ENCODE measurements around the gene DOCK2.

Gene DOCK2

DNA sequence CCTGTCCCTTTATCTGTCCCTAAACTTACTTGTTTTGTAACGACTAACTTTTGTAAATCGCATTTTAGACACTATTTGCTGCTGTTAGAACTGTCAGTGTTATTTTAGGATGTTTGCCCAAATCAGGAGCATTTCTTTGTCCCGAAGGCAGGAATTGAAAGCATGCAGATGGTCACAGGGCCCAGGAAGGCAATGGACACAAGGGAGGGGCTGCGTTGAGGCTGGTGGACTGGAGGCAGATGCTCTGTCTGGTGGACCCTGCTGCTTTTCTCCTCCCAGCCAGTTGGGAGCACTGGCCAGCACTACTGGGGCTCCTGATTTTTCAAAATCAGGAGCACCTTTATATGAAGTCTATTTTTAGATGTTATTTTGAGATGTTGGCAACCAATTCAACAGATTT, 31.7 kb downstream of the DOCK2 start:
- TF ChIP-seq, protein P1, sequence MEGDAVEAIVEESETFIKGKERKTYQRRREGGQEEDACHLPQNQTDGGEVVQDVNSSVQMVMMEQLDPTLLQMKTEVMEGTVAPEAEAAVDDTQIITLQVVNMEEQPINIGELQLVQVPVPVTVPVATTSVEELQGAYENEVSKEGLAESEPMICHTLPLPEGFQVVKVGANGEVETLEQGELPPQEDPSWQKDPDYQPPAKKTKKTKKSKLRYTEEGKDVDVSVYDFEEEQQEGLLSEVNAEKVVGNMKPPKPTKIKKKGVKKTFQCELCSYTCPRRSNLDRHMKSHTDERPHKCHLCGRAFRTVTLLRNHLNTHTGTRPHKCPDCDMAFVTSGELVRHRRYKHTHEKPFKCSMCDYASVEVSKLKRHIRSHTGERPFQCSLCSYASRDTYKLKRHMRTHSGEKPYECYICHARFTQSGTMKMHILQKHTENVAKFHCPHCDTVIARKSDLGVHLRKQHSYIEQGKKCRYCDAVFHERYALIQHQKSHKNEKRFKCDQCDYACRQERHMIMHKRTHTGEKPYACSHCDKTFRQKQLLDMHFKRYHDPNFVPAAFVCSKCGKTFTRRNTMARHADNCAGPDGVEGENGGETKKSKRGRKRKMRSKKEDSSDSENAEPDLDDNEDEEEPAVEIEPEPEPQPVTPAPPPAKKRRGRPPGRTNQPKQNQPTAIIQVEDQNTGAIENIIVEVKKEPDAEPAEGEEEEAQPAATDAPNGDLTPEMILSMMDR (IDR thresholded peaks at IDR 0.05; ENCODE audit: low read depth, low read length) = peak; percentile 16
- DNase-seq (ENCODE audit: low read depth in 2 of 2) = peak; percentile 19 to 42
- no peak overlapping the region for H3K4me3 ChIP-seq (replicated peaks in 1 of 2; ENCODE audit: low read depth in 2 of 2, low read length in 2 of 2)

DNA sequence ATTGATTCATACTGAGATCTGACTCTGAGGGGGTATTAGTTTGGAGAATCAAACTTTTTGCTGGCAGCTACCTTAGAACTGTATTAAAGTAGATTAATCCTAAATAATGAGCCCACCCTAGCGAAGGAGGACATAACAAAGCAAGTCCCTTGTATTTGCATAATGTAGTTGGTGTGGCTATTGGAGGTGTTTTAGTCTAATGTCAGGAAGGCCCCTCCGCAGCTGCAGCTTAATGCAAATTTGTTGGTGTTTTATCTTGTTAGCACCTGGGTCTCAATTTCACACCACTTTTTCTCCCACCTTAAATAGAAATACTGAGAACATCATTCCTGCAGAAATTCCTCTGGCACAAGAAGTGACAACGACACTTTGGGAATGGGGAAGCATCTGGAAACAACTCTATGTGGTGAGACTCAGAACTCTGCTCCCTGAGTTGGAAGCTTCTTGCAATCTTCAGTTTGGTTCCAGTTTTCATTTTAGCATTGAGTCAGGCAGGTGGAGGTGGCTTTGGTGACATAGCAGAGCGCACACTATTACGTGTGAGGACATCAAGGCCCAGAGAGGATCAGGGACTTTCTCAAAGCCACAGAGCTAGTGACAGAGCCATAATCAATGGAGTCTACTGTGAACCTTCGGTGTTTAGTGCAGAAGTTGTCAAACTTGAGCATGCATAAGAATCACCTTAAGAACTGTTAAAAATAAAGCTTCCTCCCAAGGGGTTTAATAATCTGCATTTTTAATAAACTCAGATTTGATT, 33.9 kb downstream of the DOCK2 start:
- no peak overlapping the region for H3K4me3 ChIP-seq (replicated peaks in 1 of 2; ENCODE audit: low read depth in 2 of 2, low read length in 2 of 2)
- TF ChIP-seq, protein P1 (IDR thresholded peaks at IDR 0.05; ENCODE audit: low read depth, low read length) = no peak
- DNase-seq (ENCODE audit: low read depth in 2 of 2) = no peak

DNA sequence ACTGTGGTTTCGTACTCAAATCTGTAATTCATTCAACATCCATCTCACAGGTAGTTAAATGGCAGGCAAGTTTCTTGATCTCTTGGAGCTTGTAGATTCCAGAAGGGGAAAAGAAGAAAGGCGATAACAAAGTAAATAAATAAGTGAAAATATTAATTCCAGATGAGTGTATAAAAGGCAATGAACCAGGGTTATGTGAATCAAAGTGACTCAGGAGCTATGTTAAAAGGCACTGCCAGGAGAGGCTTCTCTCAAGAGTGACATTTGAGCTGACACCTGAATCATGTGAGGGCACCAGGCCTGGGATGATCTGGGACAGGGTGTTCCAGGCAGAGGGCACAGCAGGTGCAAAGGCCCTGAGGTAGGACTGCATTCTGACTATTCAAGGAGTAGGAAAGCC, 45.0 kb downstream of the DOCK2 start:
- no peak for DNase-seq (ENCODE audit: low read depth in 2 of 2)
- H3K4me3 ChIP-seq (replicated peaks in 1 of 2; ENCODE audit: low read depth in 2 of 2, low read length in 2 of 2) = no peak overlapping the region
- TF ChIP-seq, protein P1 (IDR thresholded peaks at IDR 0.05; ENCODE audit: low read depth, low read length) = no peak

DNA sequence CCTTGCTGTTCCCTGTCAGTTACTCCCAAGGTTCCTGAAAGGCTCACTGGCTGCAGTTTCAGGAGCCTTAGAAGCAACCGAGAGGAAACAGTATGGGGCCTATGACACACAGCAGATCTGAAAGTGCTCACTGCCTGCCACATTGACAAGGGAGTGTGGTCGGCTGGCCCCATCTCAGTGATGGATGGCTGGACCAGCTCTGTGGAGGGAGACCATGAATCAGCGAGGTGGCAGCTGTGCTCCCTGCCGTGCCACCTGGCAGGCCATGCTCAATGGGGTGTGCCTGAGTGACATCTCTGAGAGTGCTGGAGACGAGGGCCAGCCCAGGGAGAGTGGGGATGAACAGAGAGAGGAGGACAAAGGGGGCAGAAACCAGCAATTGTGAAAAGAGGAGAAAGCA, 49.1 kb downstream of the DOCK2 start:
- no peak for DNase-seq (ENCODE audit: low read depth in 2 of 2)
- H3K4me3 ChIP-seq (replicated peaks in 1 of 2; ENCODE audit: low read depth in 2 of 2, low read length in 2 of 2) = no peak overlapping the region
- TF ChIP-seq, protein P1 (IDR thresholded peaks at IDR 0.05; ENCODE audit: low read depth, low read length) = no peak

DNA sequence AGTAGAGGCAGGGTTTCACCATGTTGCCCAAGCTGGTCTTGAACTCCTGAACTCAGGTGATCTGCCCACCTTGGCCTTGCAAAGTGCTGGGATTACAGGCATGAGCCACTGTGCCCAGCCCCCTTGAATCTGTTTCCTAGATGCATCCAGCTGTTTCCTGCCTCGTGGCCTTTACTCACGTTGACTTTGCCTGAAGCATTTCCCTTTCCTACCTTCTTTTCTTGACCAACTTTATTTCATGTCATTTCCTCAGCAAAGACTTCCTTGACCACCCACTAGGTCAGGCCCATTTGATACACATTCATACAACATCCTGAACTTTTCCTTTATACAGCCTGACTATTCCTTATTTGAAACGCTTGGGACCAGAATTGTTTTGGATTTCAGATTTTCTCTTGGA, 51.0 kb downstream of the DOCK2 start:
- H3K4me3 ChIP-seq (replicated peaks in 1 of 2; ENCODE audit: low read depth in 2 of 2, low read length in 2 of 2) = no peak overlapping the region
- DNase-seq (ENCODE audit: low read depth in 2 of 2) = no peak
- TF ChIP-seq, protein P1 (IDR thresholded peaks at IDR 0.05; ENCODE audit: low read depth, low read length) = no peak

DNA sequence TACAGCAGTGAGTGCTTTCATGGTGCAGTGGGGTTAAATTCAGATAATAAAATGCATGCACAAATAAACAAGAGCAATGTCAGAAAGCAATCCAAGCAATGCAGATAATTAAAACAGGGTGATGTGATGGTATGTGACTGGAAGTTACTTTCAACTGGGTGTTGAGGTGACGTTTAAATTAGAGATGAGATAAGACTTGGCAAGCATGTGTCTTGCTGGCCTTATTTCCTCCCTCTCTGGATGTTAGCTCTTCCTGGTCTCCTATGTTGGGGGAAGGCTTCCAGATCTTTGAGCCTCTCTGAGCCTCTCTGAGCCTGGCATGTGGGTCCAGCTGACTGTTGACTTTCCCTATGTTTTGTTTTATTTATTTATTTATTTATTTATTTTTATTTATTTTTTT, 54.4 kb downstream of the DOCK2 start:
- DNase-seq (ENCODE audit: low read depth in 2 of 2) = no peak
- H3K4me3 ChIP-seq (replicated peaks in 1 of 2; ENCODE audit: low read depth in 2 of 2, low read length in 2 of 2) = no peak overlapping the region
- TF ChIP-seq, protein P1 (IDR thresholded peaks at IDR 0.05; ENCODE audit: low read depth, low read length) = no peak

Measured in cardiac fibroblast (primary cell).